Tibial artery (tissue), 4 donors: ENCODE measurements around the gene IDE.
A peak's percentile ranks its signal among the peaks of the same experiment; 100 is the strongest.
"Not testable (repeated sequence)": the region's sequence is repeated elsewhere in the genome, so short reads cannot be mapped to it uniquely, and the experiment has no call there.

Experiments
- DNase-seq, 2 donors: peaks; one replicate each; pipeline ENCODE4 v3.0.0-alpha.2; 2019
- H3K27ac ChIP-seq, 2 donors: fragments of 200-600 bp; sonication (generic) in 1 of 2; 1 replicate in 1 of 2; 2 replicates in 1 of 2; pipeline ENCODE4 v1.5.1; 2018 to 2019; ENCODE audit warnings: mild to moderate bottlenecking in 1 of 2
- H3K27me3 ChIP-seq, 2 donors: fragments of 200-600 bp; sonication (generic) in 1 of 2; one replicate each; pipeline versions ENCODE4 v1.5.1 to v1.6.0; 2016 to 2019
- H3K36me3 ChIP-seq, 3 donors: fragments of 200-600 bp; sonication (generic) in 2 of 3; one replicate each; pipeline ENCODE4 v1.5.1; 2016 to 2019; ENCODE audit warnings: mild to moderate bottlenecking in 2 of 3
- H3K4me1 ChIP-seq, 4 donors: fragments of 200-600 bp; sonication (generic) in 2 of 4; 1 replicate in 3 of 4; 2 replicates in 1 of 4; pipeline ENCODE4 v1.5.1; 2016 to 2019
- H3K4me3 ChIP-seq, 2 donors: fragments of 200-600 bp; sonication (generic) in 1 of 2; 1 replicate in 1 of 2; 2 replicates in 1 of 2; pipeline ENCODE4 v1.5.1; 2018 to 2019; ENCODE audit warnings: mild to moderate bottlenecking in 2 of 2
- H3K9me3 ChIP-seq, 3 donors: fragments of 200-600 bp; sonication (generic) in 1 of 3; one replicate each; pipeline ENCODE4 v1.5.1; 2016 to 2019
- CTCF ChIP-seq, 2 experiments: fragments of 200-600 bp in 1 of 2; fragments of 450-650 bp in 1 of 2; IDR thresholded peaks; one replicate each; pipeline ENCODE4 v1.5.1; 2017 to 2019; ENCODE audit warnings: antibody characterized with exemption in 2 of 2, mild to moderate bottlenecking in 1 of 2, moderate library complexity in 1 of 2
- intact Hi-C: fragments of 100-400 bp; cut with DNase I; formaldehyde crosslinking; loops from one replicate; pipeline ENCODE4 v1.15.0; 2023; ENCODE audit warnings: low total_unique reads

The IDE gene

GRCh38 chr10:92408017-92408361 is 165.9 kb downstream of the IDE start:
- H3K4me3 ChIP-seq, result no peak overlapping the region
- no peaks in the 10 kb centered on the region for H3K4me1 ChIP-seq
- no peaks in the 10 kb centered on the region for H3K9me3 ChIP-seq
- no peak for DNase-seq
- no peak overlapping the region for H3K27ac ChIP-seq
- H3K36me3 ChIP-seq, result no peaks in the 10 kb centered on the region
- intact Hi-C loops, result no loop called here
- H3K27me3 ChIP-seq, result no peaks in the 10 kb centered on the region
- no peak for TF ChIP-seq CTCF (IDR thresholded peaks at IDR 0.05)

GRCh38 chr10:92407305-92408016 is 166.4 kb downstream of the IDE start:
- Histone ChIP-seq H3K27me3 (no peaks in the 10 kb centered on the region), H3K36me3 (no peaks in the 10 kb centered on the region), H3K4me1 (no peaks in the 10 kb centered on the region), H3K4me3 (no peak overlapping the region), H3K9me3 (no peaks in the 10 kb centered on the region), H3K27ac (no peak overlapping the region)
- no peak for TF ChIP-seq CTCF (IDR thresholded peaks at IDR 0.05)
- DNase-seq, result peak in 1 of 2 donors; percentile 43
- intact Hi-C loops, result no loop called here

DNA sequence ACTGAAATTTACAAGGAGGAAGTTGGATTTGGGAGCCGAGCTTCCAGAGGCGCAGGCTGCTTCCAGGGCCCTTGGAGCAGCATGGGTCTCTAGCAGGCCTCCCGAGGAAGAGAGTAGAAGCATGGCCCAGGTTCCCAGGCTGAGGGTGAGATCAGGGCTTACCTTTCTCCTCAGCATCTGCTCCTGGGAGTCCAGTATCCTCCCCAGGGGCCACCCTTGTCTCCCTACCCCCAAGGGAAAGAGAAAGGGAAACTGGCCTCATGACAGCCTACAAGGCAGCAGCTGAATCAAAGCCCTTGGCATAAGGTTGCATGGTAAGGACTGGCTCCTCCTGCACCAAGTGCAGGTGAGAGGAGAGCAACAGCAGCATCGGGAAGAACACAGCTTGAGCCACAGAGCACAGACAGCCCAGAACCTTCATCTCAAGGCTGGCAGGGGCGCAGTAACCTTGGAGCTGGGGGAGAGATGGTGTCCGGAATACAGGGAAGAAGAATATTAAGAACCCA is 168.4 kb downstream of the IDE start:
- DNase-seq, result no peak
- Histone ChIP-seq H3K4me1 (no peaks in the 10 kb centered on the region), H3K27ac (no peak overlapping the region), H3K36me3 (no peaks in the 10 kb centered on the region), H3K27me3 (no peaks in the 10 kb centered on the region), H3K9me3 (no peaks in the 10 kb centered on the region), H3K4me3 (no peak overlapping the region)
- intact Hi-C loops, result no loop called here
- TF ChIP-seq CTCF (IDR thresholded peaks at IDR 0.05), result no peak

DNA sequence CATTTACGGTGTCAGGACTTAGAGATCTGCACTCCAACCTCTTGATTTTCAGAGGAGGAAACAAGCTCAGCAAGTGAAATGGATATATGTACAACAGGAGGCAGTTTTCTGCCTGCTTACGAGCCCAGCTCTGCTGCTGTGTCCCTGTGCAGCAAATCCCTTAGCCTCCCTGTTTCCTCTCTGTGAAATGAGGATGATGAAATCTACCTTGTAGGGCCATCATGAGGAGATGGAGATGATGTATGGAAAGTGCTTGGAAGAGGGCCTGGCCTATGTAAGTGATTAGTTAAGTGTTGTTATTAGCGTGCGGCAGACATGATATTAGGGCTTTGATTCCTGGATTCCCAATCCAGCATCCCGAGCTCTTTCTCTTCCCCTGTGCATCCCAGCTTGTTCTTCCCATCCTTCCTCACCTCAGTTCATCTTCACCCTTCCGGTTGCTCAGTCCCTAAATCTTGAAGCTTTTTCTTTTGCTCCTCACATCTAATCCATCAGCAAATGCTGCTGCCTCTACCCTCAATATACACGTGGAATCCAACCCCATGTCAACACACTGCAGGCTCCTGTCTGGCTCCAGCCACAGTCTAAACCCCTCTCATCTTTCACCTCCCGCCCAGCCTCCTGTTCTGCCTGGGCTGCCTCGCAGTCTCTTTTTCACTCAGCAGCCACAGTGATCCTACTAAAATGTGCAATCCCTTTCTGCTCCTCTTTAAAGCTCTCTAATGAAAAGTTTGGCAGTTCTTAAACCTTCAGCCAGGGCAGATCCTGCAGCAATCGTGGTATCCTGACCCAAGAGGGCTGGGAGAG is 169.1 kb downstream of the IDE start:
- no peak for TF ChIP-seq CTCF (IDR thresholded peaks at IDR 0.05)
- Histone ChIP-seq H3K4me1 (no peaks in the 10 kb centered on the region), H3K36me3 (no peaks in the 10 kb centered on the region), H3K4me3 (no peak overlapping the region), H3K9me3 (no peaks in the 10 kb centered on the region), H3K27me3 (no peaks in the 10 kb centered on the region), H3K27ac (no peak overlapping the region)
- DNase-seq, result no peak
- intact Hi-C loops, result no loop called here

GRCh38 chr10:92402234-92402633 is 171.7 kb downstream of the IDE start:
- H3K27me3 ChIP-seq, H3K36me3 ChIP-seq, DNase-seq, H3K4me1 ChIP-seq, H3K4me3 ChIP-seq, H3K9me3 ChIP-seq, H3K27ac ChIP-seq, intact Hi-C loops: not testable (repeated sequence)
